Measurements from ENCODE around the gene TSPEAR. TPM values are rescaled to one million over a fixed set of nuclear protein-coding genes. Genes with fewer than 3 reads are reported as not detected.

TSPEAR gene
- total RNA-seq, 3 donors from 2014 or later (not counting 1 experiment from before 2014, with no cell fraction given) = not detected

GRCh38 chr21:44544566-44544965 is 166.8 kb downstream of the TSPEAR start:
- intact Hi-C loops (cut with micrococcal nuclease) = no loop called here
- TF ChIP-seq, protein P1, sequence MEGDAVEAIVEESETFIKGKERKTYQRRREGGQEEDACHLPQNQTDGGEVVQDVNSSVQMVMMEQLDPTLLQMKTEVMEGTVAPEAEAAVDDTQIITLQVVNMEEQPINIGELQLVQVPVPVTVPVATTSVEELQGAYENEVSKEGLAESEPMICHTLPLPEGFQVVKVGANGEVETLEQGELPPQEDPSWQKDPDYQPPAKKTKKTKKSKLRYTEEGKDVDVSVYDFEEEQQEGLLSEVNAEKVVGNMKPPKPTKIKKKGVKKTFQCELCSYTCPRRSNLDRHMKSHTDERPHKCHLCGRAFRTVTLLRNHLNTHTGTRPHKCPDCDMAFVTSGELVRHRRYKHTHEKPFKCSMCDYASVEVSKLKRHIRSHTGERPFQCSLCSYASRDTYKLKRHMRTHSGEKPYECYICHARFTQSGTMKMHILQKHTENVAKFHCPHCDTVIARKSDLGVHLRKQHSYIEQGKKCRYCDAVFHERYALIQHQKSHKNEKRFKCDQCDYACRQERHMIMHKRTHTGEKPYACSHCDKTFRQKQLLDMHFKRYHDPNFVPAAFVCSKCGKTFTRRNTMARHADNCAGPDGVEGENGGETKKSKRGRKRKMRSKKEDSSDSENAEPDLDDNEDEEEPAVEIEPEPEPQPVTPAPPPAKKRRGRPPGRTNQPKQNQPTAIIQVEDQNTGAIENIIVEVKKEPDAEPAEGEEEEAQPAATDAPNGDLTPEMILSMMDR (IDR thresholded peaks at IDR 0.05) = no peak
- Mint-ChIP-seq H3K27me3 (ENCODE audit: low read depth in 2 of 2) (no peaks in the 10 kb centered on the region), H3K4me3 (no peak overlapping the region), H3K4me1 (peaks cover 20 to 22% of the 10 kb centered on the region in 2 donors), H3K9me3 (peaks cover 6 to 16% of the 10 kb centered on the region in 2 donors), H3K27ac (no peak overlapping the region), H3K36me3 (peaks cover 17% of the 10 kb centered on the region)
- Histone ChIP-seq H3K36me3 (ENCODE audit: control insufficient read depth, insufficient read depth, low read length) (no peaks in the 10 kb centered on the region), H3K27me3 (ENCODE audit: control insufficient read depth, insufficient read depth, low read length) (no peaks in the 10 kb centered on the region), H3K4me1 (ENCODE audit: control insufficient read depth, insufficient read depth, low read length) (peaks cover 7% of the 10 kb centered on the region), H3K4me3 (ENCODE audit: low read length) (no peak overlapping the region), H3K27ac (ENCODE audit: low read length) (no peak overlapping the region), H3K9me3 (ENCODE audit: control insufficient read depth, insufficient read depth, low read length) (peaks cover 10% of the 10 kb centered on the region)
- ATAC-seq (no peak), DNase-seq (no peak)
- 94% methylated on average over 2 of the region's 3 CpGs for WGBS (ENCODE audit: insufficient coverage)

GRCh38 chr21:44542716-44543115 is 168.7 kb downstream of the TSPEAR start:
- ATAC-seq (no peak), DNase-seq (no peak)
- H3K27ac ChIP-seq (ENCODE audit: low read length) = no peak overlapping the region
- intact Hi-C loops (cut with micrococcal nuclease) = no loop called here
- H3K4me3 ChIP-seq (ENCODE audit: low read length) = no peak overlapping the region
- peaks cover 3% of the 10 kb centered on the region for H3K4me1 ChIP-seq (ENCODE audit: control insufficient read depth, insufficient read depth, low read length)
- H3K27me3 ChIP-seq (ENCODE audit: control insufficient read depth, insufficient read depth, low read length) = no peaks in the 10 kb centered on the region
- no peaks in the 10 kb centered on the region for H3K36me3 ChIP-seq (ENCODE audit: control insufficient read depth, insufficient read depth, low read length)
- H3K4me1 Mint-ChIP-seq = peaks cover 11% of the 10 kb centered on the region in 2 donors
- H3K9me3 Mint-ChIP-seq = peaks cover 6 to 15% of the 10 kb centered on the region in 2 donors
- WGBS (ENCODE audit: insufficient coverage) = 75% methylated on average over 1 of the region's 1 CpG
- no peaks in the 10 kb centered on the region for H3K27me3 Mint-ChIP-seq (ENCODE audit: low read depth in 2 of 2)
- peaks cover 14% of the 10 kb centered on the region for H3K36me3 Mint-ChIP-seq
- H3K9me3 ChIP-seq (ENCODE audit: control insufficient read depth, insufficient read depth, low read length) = peaks cover 10% of the 10 kb centered on the region
- TF ChIP-seq, protein P1 (IDR thresholded peaks at IDR 0.05) = no peak
- no peak overlapping the region for H3K4me3 Mint-ChIP-seq
- H3K27ac Mint-ChIP-seq = no peak overlapping the region

DNA sequence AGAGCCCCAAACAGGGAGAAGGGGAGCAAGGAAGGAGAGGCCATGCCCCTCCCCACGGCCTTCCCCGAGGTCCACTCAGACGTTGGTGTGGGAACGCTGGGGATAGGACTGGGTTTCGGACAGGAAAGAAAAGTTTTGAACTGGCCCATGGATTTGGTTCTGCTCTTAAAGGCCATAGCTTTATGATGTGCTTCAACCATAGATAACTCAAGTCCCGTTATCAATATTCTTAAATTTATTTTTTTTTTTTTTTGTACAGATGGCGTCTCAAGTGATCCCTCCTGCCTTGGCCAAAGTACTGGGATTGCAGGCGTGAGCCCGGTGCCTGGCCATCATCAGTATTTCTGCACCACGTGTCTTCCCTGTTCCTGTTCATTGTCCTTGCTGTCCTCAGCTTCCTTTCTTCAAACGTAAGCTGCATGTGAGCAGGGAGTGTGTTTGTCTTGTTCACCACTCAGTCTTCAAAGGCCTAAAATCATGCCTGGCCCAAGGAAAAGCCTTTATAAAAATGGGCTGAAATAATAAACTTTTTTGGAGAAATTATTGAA is 170.6 kb downstream of the TSPEAR start:
- H3K27ac ChIP-seq (ENCODE audit: low read length) = no peak overlapping the region
- intact Hi-C loops (cut with micrococcal nuclease) = no loop called here
- H3K27me3 ChIP-seq (ENCODE audit: control insufficient read depth, insufficient read depth, low read length) = no peaks in the 10 kb centered on the region
- no peak overlapping the region for H3K27ac Mint-ChIP-seq
- H3K4me1 ChIP-seq (ENCODE audit: control insufficient read depth, insufficient read depth, low read length) = no peaks in the 10 kb centered on the region
- DNase-seq (no peak), ATAC-seq (no peak)
- H3K4me1 Mint-ChIP-seq = no peaks in the 10 kb centered on the region
- no peaks in the 10 kb centered on the region for H3K36me3 ChIP-seq (ENCODE audit: control insufficient read depth, insufficient read depth, low read length)
- no peak overlapping the region for H3K4me3 ChIP-seq (ENCODE audit: low read length)
- no peaks in the 10 kb centered on the region for H3K36me3 Mint-ChIP-seq
- 87% methylated on average over 11 of the region's 11 CpGs for WGBS (ENCODE audit: insufficient coverage)
- TF ChIP-seq, protein P1 (IDR thresholded peaks at IDR 0.05) = no peak
- H3K27me3 Mint-ChIP-seq (ENCODE audit: low read depth in 2 of 2) = peaks cover 0 to 2% of the 10 kb centered on the region in 2 donors
- peaks cover 4% of the 10 kb centered on the region for H3K9me3 ChIP-seq (ENCODE audit: control insufficient read depth, insufficient read depth, low read length)
- no peak overlapping the region for H3K4me3 Mint-ChIP-seq
- H3K9me3 Mint-ChIP-seq = peaks cover 0 to 5% of the 10 kb centered on the region in 2 donors
